Stimulated activated CD8-positive, alpha-beta memory T cell treated with anti-CD3 and anti-CD28 coated beads, Interleukin-12 subunit alpha, Interleukin-12 subunit beta, amount 100 ng/mL, for 1 hour (primary cell): ENCODE data around the gene PTH2.
"Not testable (repeated sequence)": the region's sequence is repeated elsewhere in the genome, so short reads cannot be mapped to it uniquely, and the experiment has no call there.

Source experiments
- DNase-seq: peaks from one replicate; pipeline ENCODE4 v3.0.0-alpha.2; 2020; ENCODE audit warnings: low read depth

The PTH2 gene

DNA sequence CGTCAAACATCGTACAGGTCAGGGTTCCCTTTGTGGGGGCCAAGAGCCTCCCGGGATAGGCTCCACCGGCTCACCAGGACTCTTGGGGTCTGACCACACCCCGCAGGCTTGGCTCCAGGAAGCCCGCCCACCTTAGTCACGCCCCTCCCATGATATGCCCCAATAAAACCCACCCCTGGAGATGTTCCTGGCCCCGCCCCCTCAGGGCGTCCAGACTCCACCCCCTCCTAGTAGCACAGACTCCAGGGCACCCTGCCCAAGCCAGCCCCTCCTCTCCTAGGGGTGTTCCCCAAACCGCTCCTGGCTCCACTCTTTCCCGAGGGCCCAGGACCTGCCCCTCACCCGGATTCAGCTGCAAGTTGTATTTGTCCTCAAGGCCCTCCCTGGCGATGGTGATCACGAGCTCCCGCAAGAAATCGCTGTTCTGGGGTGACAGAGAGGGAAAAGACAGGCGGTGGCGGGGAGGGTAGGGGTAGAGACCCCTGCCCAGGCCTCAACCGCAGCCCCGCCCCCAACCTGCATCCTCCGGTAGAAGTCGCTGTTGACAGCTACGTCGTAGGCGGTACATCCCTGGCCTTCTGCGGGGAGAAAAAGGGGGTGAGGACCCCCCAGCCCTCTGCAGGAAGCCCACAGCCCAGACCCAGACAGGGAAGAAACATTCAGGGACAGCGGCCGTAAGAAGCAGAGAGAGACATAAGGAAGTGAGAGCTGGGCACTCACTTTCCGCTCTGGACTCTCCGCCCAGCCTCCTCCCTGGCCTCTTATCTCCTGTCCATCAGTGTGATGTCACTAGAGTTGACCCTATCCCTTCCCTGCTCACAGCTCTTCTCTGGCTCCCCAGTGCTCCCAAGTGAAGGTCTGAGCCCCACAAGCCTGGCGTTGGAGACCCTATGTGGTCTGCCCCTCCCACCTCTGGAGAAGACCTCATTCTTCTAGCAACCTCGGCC, 24.5 kb upstream of the PTH2 start:
- DNase-seq, result no peak

DNA sequence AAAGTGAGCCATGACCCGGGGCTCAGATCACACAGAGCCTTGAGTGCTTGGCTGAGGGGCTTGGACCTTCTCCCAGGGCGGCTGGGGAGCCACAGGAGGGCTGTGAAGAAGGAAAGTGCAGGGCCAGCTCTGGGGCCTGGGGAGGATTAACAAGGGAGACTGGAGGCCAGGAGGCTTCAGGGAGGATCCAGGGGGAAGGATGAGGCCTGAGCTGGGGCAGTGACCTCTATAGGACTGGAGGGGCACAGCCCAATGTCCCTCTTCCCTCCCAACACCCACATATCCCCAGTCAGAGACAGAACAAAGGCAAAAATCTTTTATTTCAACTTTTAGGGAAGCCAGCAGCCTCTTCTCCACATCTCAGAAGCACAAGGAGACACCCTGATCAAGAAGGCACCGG, 22.8 kb upstream of the PTH2 start:
- no peak for DNase-seq

- DNase-seq, result not testable (repeated sequence)
These were observed 21.0 kb upstream of the PTH2 start for GRCh38 chr19:49444100-49444700.

DNA sequence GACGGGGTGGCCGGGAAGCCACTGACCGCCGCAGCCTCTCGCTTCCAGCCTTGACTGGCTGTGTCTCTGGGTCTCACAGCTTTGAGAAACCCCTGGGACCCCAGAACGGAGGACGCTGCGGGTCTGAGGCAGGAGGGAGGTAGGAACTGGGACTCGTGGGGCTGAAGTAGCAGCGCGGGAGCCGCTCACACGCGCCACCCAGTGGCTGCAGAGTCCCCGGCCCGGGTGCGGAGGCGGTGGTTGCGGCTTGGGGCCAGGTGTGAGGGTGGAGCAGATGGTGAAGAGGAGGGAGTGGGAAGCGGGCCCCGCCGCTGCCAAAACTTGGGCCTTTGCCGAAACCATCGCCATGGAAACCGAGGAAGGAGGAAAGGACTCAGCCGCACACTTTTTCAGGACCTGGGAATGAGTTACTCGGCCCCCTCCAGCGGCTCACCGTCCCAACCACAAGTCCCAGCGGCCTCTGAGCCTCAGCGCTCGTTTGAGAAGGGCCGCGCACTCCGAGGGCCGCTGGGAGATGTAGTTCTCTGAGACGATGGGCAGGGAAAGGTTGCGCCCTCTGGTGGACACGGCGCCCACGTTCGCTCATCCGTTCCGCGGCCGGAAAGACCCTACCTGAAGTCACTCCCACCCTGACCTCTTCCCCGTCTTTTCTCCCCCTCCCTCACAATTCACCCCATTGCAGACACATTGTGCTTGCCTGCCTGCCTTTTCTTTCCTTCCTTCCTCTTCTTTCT, 20.3 kb upstream of the PTH2 start:
- peak; percentile 87 for DNase-seq

- DNase-seq, result no peak
These were observed 19.6 kb upstream of the PTH2 start for GRCh38 chr19:49442771-49443365.

- DNase-seq, result no peak
These were observed 19.1 kb upstream of the PTH2 start for GRCh38 chr19:49442354-49442753.

- no peak for DNase-seq
These were observed 18.7 kb upstream of the PTH2 start for GRCh38 chr19:49441960-49442350.

- DNase-seq, result no peak
These were observed 18.1 kb upstream of the PTH2 start, which contains the start of gene SLC17A7 for GRCh38 chr19:49441210-49441959. Gene SLC17A7, minus strand, starts transcription at chr19:49441527. Its CDS starts 148 bp downstream, at chr19:49441379.

DNA sequence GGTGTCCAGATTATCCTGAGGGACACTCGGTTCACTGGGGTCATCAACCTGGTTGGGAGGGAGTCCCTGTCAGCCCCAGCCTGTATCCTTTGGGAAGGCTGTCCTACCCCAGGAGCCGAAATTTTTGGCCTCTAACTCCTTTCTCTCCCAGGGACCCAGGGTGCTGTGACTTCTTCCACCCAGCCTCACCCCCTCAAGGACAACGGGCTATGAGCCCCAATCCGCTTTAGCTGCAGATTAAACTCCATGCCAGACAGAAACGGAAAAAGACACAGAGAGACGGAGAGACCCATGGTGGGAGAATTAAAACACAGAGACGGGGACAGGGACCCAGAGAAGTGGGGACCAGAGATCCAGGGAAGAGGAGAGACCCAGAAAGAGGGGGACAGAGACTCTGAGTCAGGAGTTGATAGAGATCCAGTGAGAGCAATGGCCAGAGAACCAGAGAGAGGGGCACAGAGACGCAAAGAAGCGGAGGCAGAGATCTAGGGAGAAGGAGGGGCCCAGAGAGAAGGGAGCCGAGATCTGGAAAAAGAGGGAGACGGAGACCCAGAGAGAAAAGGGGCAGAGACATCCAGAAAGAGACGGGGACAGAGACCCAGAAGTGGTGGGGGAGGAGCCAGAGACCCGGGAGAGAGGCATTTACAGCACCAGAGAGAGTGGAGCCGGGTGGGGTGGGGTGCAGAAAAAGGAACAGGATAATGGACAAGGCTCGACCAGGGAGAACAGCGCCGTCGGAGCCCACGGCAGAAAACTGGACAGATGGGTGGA, 17.4 kb upstream of the PTH2 start:
- DNase-seq, result no peak

DNA sequence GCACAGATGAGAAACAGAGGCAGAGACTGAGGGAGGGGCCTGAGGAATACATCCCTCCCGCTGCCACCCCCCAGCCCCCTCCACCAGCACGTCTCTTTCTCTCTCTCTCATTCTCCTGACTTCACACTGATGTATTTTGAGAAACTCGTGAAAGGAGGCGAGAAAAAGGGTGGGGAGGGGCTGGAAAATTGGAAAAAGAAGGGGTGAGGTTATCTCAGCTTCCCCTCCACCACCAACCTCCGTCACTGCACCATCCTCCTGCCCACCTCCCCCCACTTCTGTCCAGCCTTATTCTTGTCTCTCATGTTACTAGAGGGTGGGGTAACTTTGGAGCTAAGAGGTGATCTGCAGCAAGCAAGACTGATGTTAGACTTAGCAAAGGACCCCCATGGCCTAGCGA, 16.6 kb upstream of the PTH2 start:
- no peak for DNase-seq

DNA sequence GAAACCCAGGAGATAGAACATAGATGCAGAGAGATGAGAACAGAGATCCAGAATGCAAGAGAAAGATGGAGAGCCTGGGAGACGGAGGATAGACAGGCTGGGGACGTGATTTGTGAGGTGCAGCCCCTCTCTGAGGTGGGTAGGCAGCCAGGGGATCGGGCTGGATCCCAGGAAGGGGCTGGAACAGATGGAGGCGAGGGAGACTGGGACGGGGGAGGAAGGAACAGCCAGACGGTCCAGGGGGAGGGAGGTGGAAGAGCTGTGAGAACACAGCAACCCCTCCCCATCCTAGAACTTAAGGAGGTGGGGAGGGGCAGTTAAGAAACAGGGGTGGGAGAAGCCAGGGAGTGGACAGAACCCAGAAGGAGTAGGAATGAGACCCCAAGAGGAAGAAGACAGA, 15.0 kb upstream of the PTH2 start:
- no peak for DNase-seq

DNA sequence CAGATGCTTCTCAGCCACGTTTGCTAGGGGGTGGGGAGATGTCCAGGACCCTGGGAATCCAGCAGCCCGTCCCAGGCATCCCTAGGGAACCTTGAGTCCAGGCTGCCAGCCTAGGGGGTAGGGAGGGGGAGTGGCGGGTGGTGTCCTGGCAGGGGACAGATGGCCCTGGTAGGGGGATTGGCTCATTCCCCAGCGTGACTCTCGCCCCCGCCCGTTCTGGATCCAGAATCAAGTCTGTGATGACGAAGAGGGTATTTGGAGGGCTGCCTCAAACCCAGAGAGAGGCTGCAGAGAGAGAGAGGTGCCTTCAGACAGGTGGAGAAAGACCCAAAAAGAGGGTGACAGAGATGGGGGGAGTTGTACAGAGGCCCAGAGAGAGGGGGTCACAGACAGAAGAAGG, 14.0 kb upstream of the PTH2 start:
- DNase-seq, result no peak

DNA sequence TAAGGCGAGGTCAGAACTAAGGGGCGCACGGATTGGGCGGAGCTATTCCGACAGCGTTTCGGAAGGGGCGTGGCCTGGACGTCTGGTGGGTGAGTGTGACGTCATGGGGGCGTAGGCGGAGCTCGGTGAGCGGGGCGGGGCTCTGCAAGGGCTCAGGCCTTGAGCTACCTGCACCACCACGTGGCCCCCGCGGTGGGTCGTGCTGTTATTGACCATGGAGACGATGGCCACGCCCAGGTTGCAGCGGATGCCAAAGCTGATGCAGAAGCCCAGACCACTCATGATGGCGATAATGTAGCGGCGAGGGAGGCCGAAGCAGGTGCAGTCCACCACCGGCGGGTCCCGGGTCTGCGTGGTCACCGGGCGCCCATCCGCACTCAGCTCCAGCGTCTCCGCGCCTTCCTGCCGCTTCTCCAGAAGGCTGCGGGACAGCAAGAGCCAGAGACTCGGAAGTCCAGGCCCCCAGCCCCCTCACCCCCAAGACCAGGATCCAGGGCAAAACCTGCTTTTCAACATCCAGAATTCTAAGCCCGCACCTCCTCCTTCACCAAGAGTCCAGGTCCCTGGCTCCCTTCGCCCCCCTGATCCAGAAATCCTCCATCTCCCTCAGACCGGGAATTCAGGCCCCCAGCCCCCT, 13.3 kb upstream of the PTH2 start:
- DNase-seq, result no peak

DNA sequence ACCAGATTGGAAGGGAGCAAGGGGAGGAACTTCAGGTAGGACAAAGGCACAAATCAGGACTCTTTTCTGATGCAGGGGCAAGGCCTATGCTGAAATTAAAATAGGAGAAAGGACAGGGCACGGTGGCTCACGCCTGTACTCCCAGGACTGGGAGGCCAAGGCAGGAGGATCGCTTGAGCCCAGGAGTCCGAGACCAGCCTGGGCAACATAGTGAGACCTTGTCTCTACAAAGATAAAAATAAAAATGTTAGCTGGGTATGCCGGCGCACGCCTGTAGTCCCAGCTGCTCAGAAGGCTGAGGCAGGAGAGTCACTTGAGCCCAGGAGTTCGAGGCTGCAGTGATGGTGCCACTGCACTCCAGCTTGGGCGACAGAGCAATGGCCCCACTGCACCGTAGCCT, 12.4 kb upstream of the PTH2 start:
- DNase-seq, result no peak

GRCh38 chr19:49434907-49435583, 11.8 kb upstream of the PTH2 start:
- DNase-seq, result no peak

DNA sequence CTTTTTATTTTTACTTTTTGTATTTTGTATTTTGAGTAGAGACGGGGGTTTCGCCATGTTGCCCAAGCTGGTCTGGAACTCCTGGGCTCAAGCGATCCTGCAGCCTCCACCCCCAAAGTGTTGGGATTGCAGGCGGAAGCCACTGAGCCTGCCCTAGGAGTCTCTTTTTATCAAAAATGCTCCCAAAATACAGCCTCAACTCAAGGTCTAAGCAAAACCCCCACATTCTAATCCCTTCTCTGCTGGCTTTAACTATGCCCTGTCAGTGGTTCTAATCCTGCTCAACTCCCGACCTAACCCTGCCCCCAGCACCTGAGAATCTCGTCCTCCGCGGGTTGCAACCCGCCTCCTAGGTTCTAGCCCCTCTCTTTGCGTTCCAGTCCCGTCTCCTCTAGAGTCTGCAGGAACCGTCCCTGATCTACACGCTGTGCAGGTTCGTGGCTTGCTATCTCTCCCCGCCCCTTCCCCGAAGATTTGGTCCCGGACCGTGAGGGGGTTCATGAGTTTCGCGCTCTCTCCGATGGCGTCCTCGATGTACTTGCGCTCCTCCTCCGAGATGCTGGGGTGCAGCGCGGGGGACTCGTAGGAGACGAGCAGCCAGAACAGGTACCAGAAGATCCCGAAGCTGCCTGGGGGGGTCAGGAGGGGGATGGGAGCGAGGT, 10.1 kb upstream of the PTH2 start:
- DNase-seq, result no peak

- DNase-seq, result no peak
These were observed 9.2 kb upstream of the PTH2 start for GRCh38 chr19:49432141-49433073.

DNA sequence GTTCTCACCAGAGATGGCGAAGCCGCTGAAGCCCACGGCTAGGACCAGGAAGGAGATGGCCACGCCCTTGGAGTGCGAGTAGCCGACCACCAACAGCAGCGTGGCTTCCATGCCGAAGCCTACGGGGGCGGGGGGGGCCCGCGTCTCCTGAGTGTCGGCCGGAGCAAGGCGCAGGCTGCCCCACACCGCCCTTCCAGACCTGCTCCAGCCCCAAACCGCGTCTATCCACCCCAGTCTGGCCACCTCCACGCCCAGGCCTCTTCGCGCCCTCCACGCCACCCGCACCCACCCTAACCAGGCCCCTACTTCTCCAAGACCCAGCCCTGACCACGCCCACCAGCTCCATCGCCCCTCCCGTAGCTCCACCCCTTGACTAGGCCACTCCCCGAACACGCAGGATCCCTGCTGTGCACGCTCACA, 8.1 kb upstream of the PTH2 start:
- DNase-seq, result no peak
